Mesendoderm (in vitro differentiated cells): Measurements from ENCODE around the gene SPSB1.

Source experiments
- DNase-seq: peaks from one replicate; pipeline ENCODE4 v3.0.0; 2013
- H2AK5ac ChIP-seq: 2 replicates; pipeline ENCODE4 v1.6.1; 2013; ENCODE audit warnings: low read length, inconsistent platforms
- H2BK120ac ChIP-seq: 2 replicates; pipeline ENCODE4 v1.6.1; 2013; ENCODE audit warnings: low read depth, mild to moderate bottlenecking, low read length, moderate library complexity, mixed read lengths
- H2BK15ac ChIP-seq: replicated peaks from 2 replicates; pipeline ENCODE4 v1.6.1; 2013; ENCODE audit warnings: low read depth, mild to moderate bottlenecking, moderate library complexity
- H2BK5ac ChIP-seq: 2 replicates; pipeline ENCODE4 v1.6.1; 2013; ENCODE audit warnings: low read length, inconsistent platforms
- H3K18ac ChIP-seq: 2 replicates; pipeline ENCODE4 v1.6.1; 2013; ENCODE audit warnings: mild to moderate bottlenecking, low read length, mixed read lengths
- H3K23ac ChIP-seq: one replicate; pipeline ENCODE4 v1.6.1; 2013; ENCODE audit warnings: low read length
- H3K27ac ChIP-seq: 2 replicates; pipeline ENCODE4 v1.5.1; 2013; ENCODE audit warnings: low read depth, mild to moderate bottlenecking, inconsistent platforms, low read length, moderate library complexity
- H3K27me3 ChIP-seq: 2 replicates; pipeline ENCODE4 v1.6.1; 2013; ENCODE audit warnings: low read length, control low read depth, mild to moderate bottlenecking, inconsistent platforms; ENCODE audit not compliant: insufficient read depth, poor library complexity
- H3K36me3 ChIP-seq: 2 replicates; pipeline ENCODE4 v1.6.1; 2013; ENCODE audit warnings: low read length, inconsistent platforms; ENCODE audit not compliant: control insufficient read depth, insufficient read depth
- H3K4ac ChIP-seq: one replicate; pipeline ENCODE4 v1.6.1; 2013; ENCODE audit warnings: low read depth, mild to moderate bottlenecking, low read length, moderate library complexity
- H3K4me1 ChIP-seq: 2 replicates; pipeline ENCODE4 v1.6.1; 2013; ENCODE audit warnings: low read depth, low read length, inconsistent platforms; ENCODE audit not compliant: control insufficient read depth
- H3K4me2 ChIP-seq: 2 replicates; pipeline ENCODE4 v1.6.1; 2013; ENCODE audit warnings: low read length
- H3K4me3 ChIP-seq: 2 replicates; pipeline ENCODE4 v1.5.1; 2013; ENCODE audit warnings: mild to moderate bottlenecking, low read length
- H3K56ac ChIP-seq: one replicate; pipeline ENCODE4 v1.6.1; 2013; ENCODE audit warnings: low read length
- H3K79me1 ChIP-seq: 2 replicates; pipeline ENCODE4 v1.6.1; 2013; ENCODE audit warnings: low read length, inconsistent platforms
- H3K79me2 ChIP-seq: 2 replicates; pipeline ENCODE4 v1.6.1; 2013; ENCODE audit warnings: mild to moderate bottlenecking, low read length; ENCODE audit not compliant: control insufficient read depth, insufficient read depth
- H3K9ac ChIP-seq: 2 replicates; pipeline ENCODE4 v1.6.1; 2013; ENCODE audit warnings: low read length, inconsistent platforms
- H4K5ac ChIP-seq: one replicate; pipeline ENCODE4 v1.6.1; 2013; ENCODE audit warnings: low read length
- H4K8ac ChIP-seq: one replicate; pipeline ENCODE4 v1.6.1; 2013; ENCODE audit warnings: low read depth, mild to moderate bottlenecking, control low read depth, low read length, moderate library complexity
- WGBS: extraction: QIAGEN DNeasy Blood & Tissue Kit; methylation state at CpG from one replicate; pipeline ENCODE4 v1.1.7; 2013; ENCODE audit warnings: low lambda C conversion rate, missing lambda C conversion rate; ENCODE audit not compliant: insufficient coverage; ENCODE audit errors: extremely low coverage; 5-methylcytosine and 5-hydroxymethylcytosine counted together

Gene SPSB1

GRCh38 chr1:9313576-9313975 lies 20.9 kb downstream of the SPSB1 start:
- H3K36me3 ChIP-seq, result no peaks in the 10 kb centered on the region
- H4K8ac ChIP-seq, result no peak overlapping the region
- H3K23ac ChIP-seq, result no peak overlapping the region
- peaks cover 5% of the 10 kb centered on the region for H3K4me1 ChIP-seq
- H3K79me2 ChIP-seq, result peaks cover 3% of the 10 kb centered on the region
- no peak overlapping the region for H3K4me2 ChIP-seq
- peaks cover 4% of the 10 kb centered on the region for H3K79me1 ChIP-seq
- H2BK5ac ChIP-seq, result no peak overlapping the region
- no peak overlapping the region for H2AK5ac ChIP-seq
- DNase-seq, result no peak
- H3K9ac ChIP-seq, result no peak overlapping the region
- no peak overlapping the region for H3K18ac ChIP-seq
- no peak overlapping the region for H2BK15ac ChIP-seq
- no peak overlapping the region for H3K27ac ChIP-seq
- no peak overlapping the region for H3K56ac ChIP-seq
- no CpG with 5 or more reads among the region's 11 CpGs for WGBS
- H3K4me3 ChIP-seq, result no peak overlapping the region
- H2BK120ac ChIP-seq, result no peak overlapping the region
- H4K5ac ChIP-seq, result no peak overlapping the region
- no peaks in the 10 kb centered on the region for H3K27me3 ChIP-seq
- H3K4ac ChIP-seq, result no peak overlapping the region

- no peak overlapping the region for H2BK120ac ChIP-seq
- no peak overlapping the region for H3K4me3 ChIP-seq
- H3K56ac ChIP-seq, result no peak overlapping the region
- no peak overlapping the region for H2BK15ac ChIP-seq
- no peak overlapping the region for H3K4ac ChIP-seq
- H3K4me2 ChIP-seq, result no peak overlapping the region
- no peaks in the 10 kb centered on the region for H3K36me3 ChIP-seq
- H2BK5ac ChIP-seq, result no peak overlapping the region
- H3K79me2 ChIP-seq, result peaks cover 3% of the 10 kb centered on the region
- H3K27ac ChIP-seq, result no peak overlapping the region
- no peak for DNase-seq
- no peak overlapping the region for H3K23ac ChIP-seq
- H3K4me1 ChIP-seq, result peaks cover 5% of the 10 kb centered on the region
- no peaks in the 10 kb centered on the region for H3K27me3 ChIP-seq
- H3K79me1 ChIP-seq, result peaks cover 2% of the 10 kb centered on the region
- no peak overlapping the region for H3K9ac ChIP-seq
- no peak overlapping the region for H4K8ac ChIP-seq
- no peak overlapping the region for H2AK5ac ChIP-seq
- no CpG with 5 or more reads among the region's 8 CpGs for WGBS
- H3K18ac ChIP-seq, result no peak overlapping the region
- H4K5ac ChIP-seq, result no peak overlapping the region
Measured at GRCh38 chr1:9314111-9314510, 21.4 kb downstream of the SPSB1 start.

GRCh38 chr1:9314711-9315379 lies 22.2 kb downstream of the SPSB1 start:
- H2BK5ac ChIP-seq, result no peak overlapping the region
- H4K5ac ChIP-seq, result no peak overlapping the region
- H3K79me1 ChIP-seq, result peaks cover 3% of the 10 kb centered on the region
- no peak overlapping the region for H3K4ac ChIP-seq
- H3K4me1 ChIP-seq, result peaks cover 11% of the 10 kb centered on the region
- H3K79me2 ChIP-seq, result peaks cover 3% of the 10 kb centered on the region
- no CpG with 5 or more reads among the region's 11 CpGs for WGBS
- no peaks in the 10 kb centered on the region for H3K36me3 ChIP-seq
- H3K27me3 ChIP-seq, result no peaks in the 10 kb centered on the region
- no peak overlapping the region for H3K4me3 ChIP-seq
- H3K23ac ChIP-seq, result no peak overlapping the region
- no peak overlapping the region for H3K56ac ChIP-seq
- H3K4me2 ChIP-seq, result no peak overlapping the region
- H4K8ac ChIP-seq, result no peak overlapping the region
- H3K27ac ChIP-seq, result no peak overlapping the region
- H2BK120ac ChIP-seq, result no peak overlapping the region
- H3K18ac ChIP-seq, result no peak overlapping the region
- H2AK5ac ChIP-seq, result no peak overlapping the region
- no peak overlapping the region for H3K9ac ChIP-seq
- H2BK15ac ChIP-seq, result no peak overlapping the region
- no peak for DNase-seq

GRCh38 chr1:9315411-9316079 lies 22.9 kb downstream of the SPSB1 start:
- no peak overlapping the region for H3K4me3 ChIP-seq
- no peak overlapping the region for H2BK15ac ChIP-seq
- H3K27me3 ChIP-seq, result no peaks in the 10 kb centered on the region
- H3K4ac ChIP-seq, result no peak overlapping the region
- no peak for DNase-seq
- peaks cover 3% of the 10 kb centered on the region for H3K79me1 ChIP-seq
- H3K27ac ChIP-seq, result no peak overlapping the region
- no peak overlapping the region for H3K23ac ChIP-seq
- H3K36me3 ChIP-seq, result no peaks in the 10 kb centered on the region
- no peak overlapping the region for H2AK5ac ChIP-seq
- no CpG with 5 or more reads among the region's 20 CpGs for WGBS
- no peak overlapping the region for H3K56ac ChIP-seq
- H2BK120ac ChIP-seq, result no peak overlapping the region
- no peak overlapping the region for H4K8ac ChIP-seq
- no peak overlapping the region for H3K18ac ChIP-seq
- H3K9ac ChIP-seq, result no peak overlapping the region
- H3K79me2 ChIP-seq, result peaks cover 3% of the 10 kb centered on the region
- no peak overlapping the region for H2BK5ac ChIP-seq
- H4K5ac ChIP-seq, result no peak overlapping the region
- H3K4me1 ChIP-seq, result peaks cover 13% of the 10 kb centered on the region
- H3K4me2 ChIP-seq, result no peak overlapping the region

- Histone ChIP-seq H3K4ac (no peak overlapping the region), H3K36me3 (no peaks in the 10 kb centered on the region), H2BK15ac (no peak overlapping the region), H4K5ac (no peak overlapping the region), H3K23ac (no peak overlapping the region), H3K4me2 (no peak overlapping the region), H2BK120ac (no peak overlapping the region), H3K4me3 (no peak overlapping the region), H3K79me2 (peaks cover 3% of the 10 kb centered on the region), H3K56ac (no peak overlapping the region), H4K8ac (no peak overlapping the region), H3K4me1 (peaks cover 15% of the 10 kb centered on the region), H3K27me3 (no peaks in the 10 kb centered on the region), H2AK5ac (no peak overlapping the region), H3K79me1 (peaks cover 3% of the 10 kb centered on the region), H3K18ac (no peak overlapping the region), H3K27ac (no peak overlapping the region), H2BK5ac (no peak overlapping the region), H3K9ac (no peak overlapping the region)
- DNase-seq, result no peak
- WGBS, result no CpG with 5 or more reads among the region's 7 CpGs
Measured at GRCh38 chr1:9316080-9316444, 23.4 kb downstream of the SPSB1 start.

GRCh38 chr1:9316512-9316911 lies 23.8 kb downstream of the SPSB1 start:
- Histone ChIP-seq H3K27ac (no peak overlapping the region), H2BK120ac (no peak overlapping the region), H3K79me1 (peaks cover 5% of the 10 kb centered on the region), H2BK5ac (no peak overlapping the region), H3K4me3 (no peak overlapping the region), H3K4me2 (no peak overlapping the region), H3K18ac (no peak overlapping the region), H3K36me3 (no peaks in the 10 kb centered on the region), H3K4ac (no peak overlapping the region), H2BK15ac (no peak overlapping the region), H3K9ac (no peak overlapping the region), H2AK5ac (no peak overlapping the region), H4K5ac (no peak overlapping the region), H3K4me1 (peaks cover 15% of the 10 kb centered on the region), H4K8ac (no peak overlapping the region), H3K56ac (no peak overlapping the region), H3K23ac (no peak overlapping the region), H3K79me2 (peaks cover 3% of the 10 kb centered on the region), H3K27me3 (no peaks in the 10 kb centered on the region)
- WGBS, result no CpG with 5 or more reads among the region's 24 CpGs
- no peak for DNase-seq
